H1 (cell line): ENCODE results near the gene CYTIP. TPM values are rescaled to one million over a fixed set of nuclear protein-coding genes. Genes with fewer than 3 reads are reported as not detected.

ENCODE experiments used
- CTCF ChIA-PET: fragments of 300-600 bp; sonication (Branson Sonifier 250); formaldehyde crosslinking; loops from one replicate; lab custom pipeline; 2021; ENCODE audit not compliant: partially characterized antibody; lab: Charles Lee
- POLR2A ChIA-PET: fragments of 300-600 bp; sonication (Branson Sonifier 250); formaldehyde crosslinking; loops from one replicate; lab custom pipeline; 2021; ENCODE audit warnings: inconsistent platforms; ENCODE audit not compliant: partially characterized antibody; lab: Charles Lee
- DNase-seq, 2 experiments: peaks; one replicate each; pipeline versions ENCODE4 v3.0.0 to v3.0.0-alpha.2; 2010 to 2022; ENCODE audit warnings: low spot score in 2 of 2, low read depth in 1 of 2, mixed read lengths in 1 of 2
- FAIRE-seq: peaks from 2 replicates; lab custom pipeline; 2011; peaks lifted over from hg19 to GRCh38; lab: Jason Lieb, UNC
- H2AFZ ChIP-seq: 2 replicates; pipeline ENCODE4 v1.8.1; 2012; ENCODE audit warnings: low read length, inconsistent platforms
- H2AK5ac ChIP-seq: 2 replicates; pipeline ENCODE4 v1.6.1; 2013; ENCODE audit warnings: low read depth, low read length
- H2BK120ac ChIP-seq: replicated peaks from 2 replicates; pipeline ENCODE3; 2013; ENCODE audit warnings: low read depth, low read length, inconsistent platforms
- H2BK12ac ChIP-seq: 2 replicates; pipeline ENCODE4 v1.6.1; 2013; ENCODE audit warnings: low read depth, low read length
- H2BK15ac ChIP-seq: 2 replicates; pipeline ENCODE4 v1.6.1; 2013; ENCODE audit warnings: low read length
- H2BK20ac ChIP-seq: 2 replicates; pipeline ENCODE4 v1.6.1; 2013; ENCODE audit warnings: low read length
- H2BK5ac ChIP-seq: 2 replicates; pipeline ENCODE4 v1.6.1; 2013; ENCODE audit warnings: low read depth, low read length
- H3K14ac ChIP-seq: 2 replicates; pipeline ENCODE4 v1.6.1; 2013; ENCODE audit warnings: inconsistent platforms; ENCODE audit not compliant: insufficient read length
- H3K18ac ChIP-seq: 2 replicates; pipeline ENCODE4 v1.6.1; 2013; ENCODE audit warnings: low read length; ENCODE audit errors: extremely low read depth
- H3K23ac ChIP-seq: 2 replicates; pipeline ENCODE4 v1.6.1; 2013; ENCODE audit warnings: inconsistent platforms; ENCODE audit not compliant: insufficient read length
- H3K23me2 ChIP-seq: 2 replicates; pipeline ENCODE4 v1.6.1; 2013; ENCODE audit warnings: low read depth, low read length
- H3K27ac ChIP-seq: 2 replicates; pipeline ENCODE4 v1.6.1; 2011; ENCODE audit warnings: low read depth, low read length, inconsistent platforms
- H3K27me3 ChIP-seq, 4 experiments: replicated peaks in 1 of 4; 1 replicate in 1 of 4; 2 replicates in 3 of 4; pipeline versions ENCODE4 v1.6.1 to v1.8.1; 2011 to 2013; ENCODE audit warnings: low read length in 3 of 4, mild to moderate bottlenecking in 3 of 4, inconsistent platforms in 2 of 4, mixed read lengths in 2 of 4, moderate library complexity in 1 of 4; ENCODE audit not compliant: control insufficient read depth in 3 of 4, insufficient read depth in 3 of 4; ENCODE audit errors: extremely low read depth in 1 of 4
- H3K36me3 ChIP-seq, 4 experiments: 2 replicates each; pipeline versions ENCODE4 v1.6.1 to v1.8.1; 2011 to 2013; ENCODE audit warnings: mild to moderate bottlenecking in 4 of 4, low read length in 3 of 4, moderate library complexity in 2 of 4, control low read depth in 1 of 4, inconsistent platforms in 1 of 4; ENCODE audit not compliant: insufficient read depth in 4 of 4, control insufficient read depth in 2 of 4
- H3K4ac ChIP-seq: replicated peaks from 2 replicates; pipeline ENCODE3; 2013; ENCODE audit warnings: low read length, low read depth, mixed read lengths, inconsistent platforms; ENCODE audit not compliant: insufficient read length
- H3K4me1 ChIP-seq, 4 experiments: replicated peaks in 1 of 4; 1 replicate in 1 of 4; 2 replicates in 3 of 4; pipeline versions ENCODE4 v1.6.1 to v1.8.1; 2011 to 2013; ENCODE audit warnings: low read length in 3 of 4, inconsistent platforms in 2 of 4, mixed read lengths in 1 of 4; ENCODE audit not compliant: insufficient read depth in 4 of 4, control insufficient read depth in 3 of 4
- H3K4me2 ChIP-seq, 2 experiments: 2 replicates each; pipeline versions ENCODE4 v1.6.1 to v1.8.1; 2011 to 2013; ENCODE audit warnings: low read depth in 2 of 2, low read length in 2 of 2, control low read depth in 1 of 2, inconsistent platforms in 1 of 2, mild to moderate bottlenecking in 1 of 2; ENCODE audit not compliant: insufficient read depth in 1 of 2
- H3K4me3 ChIP-seq, 4 experiments: fragments of 200-600, 300-600 bp in 1 of 4; sonication (generic), shearing (Covaris generic), sonication (Bioruptor Twin) in 1 of 4; 2 replicates each; pipeline versions ENCODE4 v1.5.1 to v1.8.1; 2011 to 2016; ENCODE audit warnings: low read length in 4 of 4, low read depth in 3 of 4, control low read depth in 2 of 4, inconsistent platforms in 2 of 4, mild to moderate bottlenecking in 2 of 4, mixed read lengths in 1 of 4, moderate library complexity in 1 of 4; ENCODE audit not compliant: insufficient read depth in 2 of 4; ENCODE audit errors: extremely low read depth in 1 of 4
- H3K56ac ChIP-seq: replicated peaks from 2 replicates; pipeline ENCODE3; 2013; ENCODE audit warnings: low read depth, mild to moderate bottlenecking, mixed read lengths, low read length, inconsistent platforms; ENCODE audit not compliant: insufficient read length
- H3K79me1 ChIP-seq: 2 replicates; pipeline ENCODE4 v1.6.1; 2013; ENCODE audit warnings: low read depth, low read length, control low read depth
- H3K79me2 ChIP-seq, 2 experiments: 2 replicates each; pipeline versions ENCODE4 v1.6.1 to v1.8.1; 2012 to 2013; ENCODE audit warnings: low read length in 2 of 2, mild to moderate bottlenecking in 2 of 2, inconsistent platforms in 1 of 2; ENCODE audit not compliant: insufficient read depth in 2 of 2, control insufficient read depth in 1 of 2
- H3K9ac ChIP-seq, 4 experiments: replicated peaks in 1 of 4; 1 replicate in 1 of 4; 2 replicates in 3 of 4; pipeline versions ENCODE4 v1.6.1 to v1.8.1; 2011 to 2013; ENCODE audit warnings: low read depth in 3 of 4, low read length in 3 of 4, control low read depth in 2 of 4, mild to moderate bottlenecking in 2 of 4, moderate library complexity in 2 of 4, inconsistent platforms in 1 of 4; ENCODE audit errors: extremely low read depth in 1 of 4
- H3K9me3 ChIP-seq, 2 experiments: 2 replicates each; pipeline versions ENCODE4 v1.6.1 to v1.8.1; 2012 to 2013; ENCODE audit warnings: mild to moderate bottlenecking in 2 of 2, moderate library complexity in 2 of 2, control low read depth in 1 of 2, inconsistent platforms in 1 of 2, low read depth in 1 of 2, low read length in 1 of 2, mixed read lengths in 1 of 2; ENCODE audit not compliant: insufficient read depth in 2 of 2
- H4K20me1 ChIP-seq, 2 experiments: replicated peaks in 1 of 2; 2 replicates each; pipeline versions ENCODE3 to v1.8.1; 2011 to 2013; ENCODE audit warnings: inconsistent platforms in 2 of 2, low read length in 2 of 2, mild to moderate bottlenecking in 1 of 2; ENCODE audit not compliant: insufficient read depth in 2 of 2, control insufficient read depth in 1 of 2
- H4K5ac ChIP-seq: 2 replicates; pipeline ENCODE4 v1.6.1; 2013; ENCODE audit warnings: low read length, low read depth, mixed read lengths, inconsistent platforms; ENCODE audit not compliant: insufficient read length
- H4K8ac ChIP-seq: 2 replicates; pipeline ENCODE4 v1.8.0; 2013; ENCODE audit warnings: mild to moderate bottlenecking, moderate library complexity, low read length, inconsistent platforms; ENCODE audit not compliant: insufficient read depth; ENCODE audit errors: extremely low read depth
- H4K91ac ChIP-seq: replicated peaks from 2 replicates; pipeline ENCODE3; 2013; ENCODE audit warnings: low read length, mixed read lengths, inconsistent platforms; ENCODE audit not compliant: insufficient read length
- CHD2 ChIP-seq: IDR thresholded peaks from 2 replicates; pipeline ENCODE4 v1.6.1; 2012; ENCODE audit warnings: low read length, improper control_type of control experiment
- GABPA ChIP-seq: IDR thresholded peaks from 2 replicates; pipeline ENCODE4 v1.6.1; 2011; ENCODE audit warnings: mild to moderate bottlenecking, low read length, moderate library complexity, borderline replicate concordance; ENCODE audit not compliant: insufficient read depth
- RNF2 ChIP-seq: fragments of 200-900, 300-1000 bp; sonication (generic); IDR thresholded peaks from 2 replicates; pipeline ENCODE4 v1.7.1; 2016; ENCODE audit warnings: borderline replicate concordance, low read depth, mild to moderate bottlenecking, antibody characterized with exemption, low read length; ENCODE audit not compliant: poor library complexity, severe bottlenecking; ENCODE audit errors: missing control alignments
- SAP30 ChIP-seq: fragments of 300-600 bp; sonication (generic); IDR thresholded peaks from 2 replicates; pipeline ENCODE4 v1.7.1; 2012; ENCODE audit warnings: low read length, moderate library complexity, mild to moderate bottlenecking, inconsistent platforms; ENCODE audit not compliant: insufficient read depth, insufficient replicate concordance
- SIRT6 ChIP-seq: IDR thresholded peaks from one replicate; pipeline ENCODE4 v1.7.1; 2012; ENCODE audit warnings: low read length, inconsistent platforms
- SP2 ChIP-seq: IDR thresholded peaks from 2 replicates; pipeline ENCODE4 v1.6.1; 2012; ENCODE audit warnings: mild to moderate bottlenecking, low read length, inconsistent platforms
- TBP ChIP-seq: IDR thresholded peaks from 2 replicates; pipeline ENCODE4 v1.6.1; 2011; ENCODE audit warnings: low read depth, low read length, improper control_type of control experiment
- TCF12 ChIP-seq: IDR thresholded peaks from 2 replicates; pipeline ENCODE4 v1.6.1; 2011; ENCODE audit warnings: low read depth, mild to moderate bottlenecking, low read length
- WGBS, 2 experiments: shearing (Covaris generic) in 1 of 2; methylation state at CpG; one replicate each; pipeline versions ENCODE4 v1.1.6 to v1.1.7; 2013 to 2015; ENCODE audit warnings: low lambda C conversion rate in 2 of 2, mixed read lengths in 2 of 2, inconsistent platforms in 1 of 2, low coverage in 1 of 2, missing lambda C conversion rate in 1 of 2; ENCODE audit not compliant: insufficient replicate concordance in 2 of 2, insufficient coverage in 1 of 2, insufficient read length in 1 of 2; ENCODE audit errors: extremely low coverage in 1 of 2, missing lambda C conversion rate in 1 of 2; 5-methylcytosine and 5-hydroxymethylcytosine counted together
- polyA plus RNA-seq, 7 experiments: library from polyadenylated mRNA; depleted of rRNA in 3 of 7; stranded (reverse) in 5 of 7; unstranded in 2 of 7; fragments of >200 nt in 5 of 7; fragments of 200-250 nt in 2 of 7; gene quantifications; 1 replicate in 5 of 7; 2 replicates in 1 of 7; 4 replicates in 1 of 7; pipeline versions ENCODE4 v1.2.1 to v1.2.3, GENCODE V29; 2011 to 2013; ENCODE audit warnings: missing spikeins in 2 of 7, mixed read lengths in 2 of 7
- total RNA-seq: library from RNA; stranded (reverse); fragmentation: NEBNext Ultra II Directional; extraction: Animal tissue kit (Norgen Biotek cat#: 25700); gene quantifications from 2 replicates; pipeline ENCODE4 v1.2.1, GENCODE V29; 2021
- TF ChIP-seq, protein P1 (sequence below): IDR thresholded peaks from 2 replicates; pipeline ENCODE4 v1.6.1; 2011; ENCODE audit warnings: low read length, improper control_type of control experiment
- TF ChIP-seq, protein P2 (sequence below), 3 experiments: IDR thresholded peaks; 1 replicate in 2 of 3; 2 replicates in 1 of 3; pipeline versions ENCODE4 v1.5.1 to v1.6.1; 2011; ENCODE audit warnings: low read length in 3 of 3, mild to moderate bottlenecking in 3 of 3, inconsistent platforms in 2 of 3, low read depth in 1 of 3, moderate library complexity in 1 of 3; ENCODE audit not compliant: insufficient read depth in 1 of 3; ENCODE audit errors: control extremely low read depth in 1 of 3

The CYTIP gene
- total and polyA plus RNA-seq, 2 of the 8 experiments (the other 6 are each of a cell fraction or from before 2014, with no cell fraction given), result 0.12 TPM; not detected in 1

DNA sequence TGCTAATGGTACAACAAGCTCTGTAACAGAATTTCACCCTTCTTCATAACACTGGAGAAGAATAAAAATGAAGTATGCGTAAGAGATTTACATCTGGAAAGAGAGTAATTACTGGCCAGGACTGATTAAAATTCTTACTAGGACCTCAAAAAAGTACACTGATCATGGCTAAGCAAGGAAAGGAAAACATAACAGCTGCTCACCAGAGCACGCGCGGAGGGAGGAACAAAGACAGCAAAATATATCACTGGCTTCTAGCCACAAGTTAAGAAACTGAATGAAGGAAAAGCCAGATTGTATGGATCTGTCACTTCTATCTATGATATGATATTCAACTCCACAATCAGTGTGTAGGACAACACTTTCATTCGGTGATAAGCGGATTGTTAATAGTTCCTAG is 15.6 kb upstream of the CYTIP start:
- CTCF ChIA-PET, result interaction anchor here (0.9 to 3.5 kb wide), 5 partner anchors 13 to 158 kb away, joined by 3 to 14 read pairs (median 4); partner anchors contain the start of gene ERMN
- POLR2A ChIA-PET, result no interaction called here
- FAIRE-seq, result no peak
- TF ChIP-seq TBP, result no peak
- no peak for TF ChIP-seq RNF2
- TF ChIP-seq TCF12, result no peak
- TF ChIP-seq, protein P1, sequence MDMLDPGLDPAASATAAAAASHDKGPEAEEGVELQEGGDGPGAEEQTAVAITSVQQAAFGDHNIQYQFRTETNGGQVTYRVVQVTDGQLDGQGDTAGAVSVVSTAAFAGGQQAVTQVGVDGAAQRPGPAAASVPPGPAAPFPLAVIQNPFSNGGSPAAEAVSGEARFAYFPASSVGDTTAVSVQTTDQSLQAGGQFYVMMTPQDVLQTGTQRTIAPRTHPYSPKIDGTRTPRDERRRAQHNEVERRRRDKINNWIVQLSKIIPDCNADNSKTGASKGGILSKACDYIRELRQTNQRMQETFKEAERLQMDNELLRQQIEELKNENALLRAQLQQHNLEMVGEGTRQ, result no peak
- no peak for TF ChIP-seq SIRT6
- no peak for TF ChIP-seq SAP30
- TF ChIP-seq, protein P2, sequence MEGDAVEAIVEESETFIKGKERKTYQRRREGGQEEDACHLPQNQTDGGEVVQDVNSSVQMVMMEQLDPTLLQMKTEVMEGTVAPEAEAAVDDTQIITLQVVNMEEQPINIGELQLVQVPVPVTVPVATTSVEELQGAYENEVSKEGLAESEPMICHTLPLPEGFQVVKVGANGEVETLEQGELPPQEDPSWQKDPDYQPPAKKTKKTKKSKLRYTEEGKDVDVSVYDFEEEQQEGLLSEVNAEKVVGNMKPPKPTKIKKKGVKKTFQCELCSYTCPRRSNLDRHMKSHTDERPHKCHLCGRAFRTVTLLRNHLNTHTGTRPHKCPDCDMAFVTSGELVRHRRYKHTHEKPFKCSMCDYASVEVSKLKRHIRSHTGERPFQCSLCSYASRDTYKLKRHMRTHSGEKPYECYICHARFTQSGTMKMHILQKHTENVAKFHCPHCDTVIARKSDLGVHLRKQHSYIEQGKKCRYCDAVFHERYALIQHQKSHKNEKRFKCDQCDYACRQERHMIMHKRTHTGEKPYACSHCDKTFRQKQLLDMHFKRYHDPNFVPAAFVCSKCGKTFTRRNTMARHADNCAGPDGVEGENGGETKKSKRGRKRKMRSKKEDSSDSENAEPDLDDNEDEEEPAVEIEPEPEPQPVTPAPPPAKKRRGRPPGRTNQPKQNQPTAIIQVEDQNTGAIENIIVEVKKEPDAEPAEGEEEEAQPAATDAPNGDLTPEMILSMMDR (IDR thresholded peaks at IDR 0.05; ENCODE audit: control extremely low read depth in 1 of 3, insufficient read depth in 1 of 3, low read depth in 1 of 3, low read length in 3 of 3), result no peak
- no peak for TF ChIP-seq GABPA
- TF ChIP-seq CHD2, result no peak
- no peak for TF ChIP-seq SP2

More for the DNA sequence above, 15.6 kb upstream of the CYTIP start:
- Histone ChIP-seq H3K9me3 (no peaks in the 10 kb centered on the region), H3K27ac (no peak overlapping the region), H3K27me3 (no peaks in the 10 kb centered on the region), H2BK20ac (no peak overlapping the region), H2BK12ac (no peak overlapping the region), H3K4me2 (no peak overlapping the region), H3K9ac (no peak overlapping the region), H4K5ac (no peak overlapping the region), H4K91ac (no peak overlapping the region), H3K79me1 (no peaks in the 10 kb centered on the region), H4K8ac (no peak overlapping the region), H2BK5ac (no peak overlapping the region), H3K36me3 (no peaks in the 10 kb centered on the region), H3K4me3 (no peak overlapping the region), H3K4ac (no peak overlapping the region), H3K18ac (no peak overlapping the region), H3K23me2 (no peaks in the 10 kb centered on the region), H3K23ac (no peak overlapping the region), H3K4me1 (peaks cover 0 to 8% (median 1%) of the 10 kb centered on the region in 4 experiments; a peak in 2 of 7 replicates), H3K79me2 (no peaks in the 10 kb centered on the region), H2AFZ (no peak overlapping the region), H2AK5ac (no peak overlapping the region), H3K14ac (no peak overlapping the region), H2BK120ac (no peak overlapping the region), H4K20me1 (no peaks in the 10 kb centered on the region), H2BK15ac (no peak overlapping the region), H3K56ac (no peak overlapping the region)
- WGBS, 2 experiments, result 89% methylated on average over 6 of the region's 6 CpGs; no CpG with 5 or more reads in 1 of the 2 experiments
- DNase-seq, result no peak
